GM13977 (cell line): Measurements from ENCODE around the gene WAS.
"Not testable (repeated sequence)": the region's sequence is repeated elsewhere in the genome, so short reads cannot be mapped to it uniquely, and the experiment has no call there.

ENCODE experiments used
- DNase-seq: peaks from one replicate; pipeline ENCODE4 v3.0.0; 2012; ENCODE audit warnings: low spot score
- in situ Hi-C: fragments of 300-500 bp; cut with MboI; formaldehyde crosslinking; loops from one replicate; pipeline ENCODE4 v1.12.0; 2022; ENCODE audit warnings: low sequenced_read_pairs, low pct_unique_long_range_greater_than_20kb, mixed read lengths, inconsistent platforms; ENCODE audit not compliant: unreplicated experiment
- TF ChIP-seq, protein P1 (sequence below): IDR thresholded peaks from 2 replicates; pipeline ENCODE4 v1.5.1; 2012; ENCODE audit warnings: mild to moderate bottlenecking, control low read depth; ENCODE audit not compliant: insufficient read depth; ENCODE audit errors: extremely low read depth, missing control alignments

WAS gene

DNA sequence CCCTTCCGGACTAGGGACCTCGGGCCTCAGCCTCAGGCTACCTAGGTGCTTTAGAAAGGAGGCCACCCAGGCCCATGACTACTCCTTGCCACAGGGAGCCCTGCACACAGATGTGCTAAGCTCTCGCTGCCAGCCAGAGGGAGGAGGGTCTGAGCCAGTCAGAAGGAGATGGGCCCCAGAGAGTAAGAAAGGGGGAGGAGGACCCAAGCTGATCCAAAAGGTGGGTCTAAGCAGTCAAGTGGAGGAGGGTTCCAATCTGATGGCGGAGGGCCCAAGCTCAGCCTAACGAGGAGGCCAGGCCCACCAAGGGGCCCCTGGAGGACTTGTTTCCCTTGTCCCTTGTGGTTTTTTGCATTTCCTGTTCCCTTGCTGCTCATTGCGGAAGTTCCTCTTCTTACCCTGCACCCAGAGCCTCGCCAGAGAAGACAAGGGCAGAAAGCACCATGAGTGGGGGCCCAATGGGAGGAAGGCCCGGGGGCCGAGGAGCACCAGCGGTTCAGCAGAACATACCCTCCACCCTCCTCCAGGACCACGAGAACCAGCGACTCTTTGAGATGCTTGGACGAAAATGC, at the start of gene WAS:
Gene WAS (plus strand): TSS at position 389 of the 572 bp plus-strand sequence. CDS start 55 bp downstream, at position 444.
- in situ Hi-C loops: no loop called here
- TF ChIP-seq, protein P1, sequence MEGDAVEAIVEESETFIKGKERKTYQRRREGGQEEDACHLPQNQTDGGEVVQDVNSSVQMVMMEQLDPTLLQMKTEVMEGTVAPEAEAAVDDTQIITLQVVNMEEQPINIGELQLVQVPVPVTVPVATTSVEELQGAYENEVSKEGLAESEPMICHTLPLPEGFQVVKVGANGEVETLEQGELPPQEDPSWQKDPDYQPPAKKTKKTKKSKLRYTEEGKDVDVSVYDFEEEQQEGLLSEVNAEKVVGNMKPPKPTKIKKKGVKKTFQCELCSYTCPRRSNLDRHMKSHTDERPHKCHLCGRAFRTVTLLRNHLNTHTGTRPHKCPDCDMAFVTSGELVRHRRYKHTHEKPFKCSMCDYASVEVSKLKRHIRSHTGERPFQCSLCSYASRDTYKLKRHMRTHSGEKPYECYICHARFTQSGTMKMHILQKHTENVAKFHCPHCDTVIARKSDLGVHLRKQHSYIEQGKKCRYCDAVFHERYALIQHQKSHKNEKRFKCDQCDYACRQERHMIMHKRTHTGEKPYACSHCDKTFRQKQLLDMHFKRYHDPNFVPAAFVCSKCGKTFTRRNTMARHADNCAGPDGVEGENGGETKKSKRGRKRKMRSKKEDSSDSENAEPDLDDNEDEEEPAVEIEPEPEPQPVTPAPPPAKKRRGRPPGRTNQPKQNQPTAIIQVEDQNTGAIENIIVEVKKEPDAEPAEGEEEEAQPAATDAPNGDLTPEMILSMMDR: no peak

DNA sequence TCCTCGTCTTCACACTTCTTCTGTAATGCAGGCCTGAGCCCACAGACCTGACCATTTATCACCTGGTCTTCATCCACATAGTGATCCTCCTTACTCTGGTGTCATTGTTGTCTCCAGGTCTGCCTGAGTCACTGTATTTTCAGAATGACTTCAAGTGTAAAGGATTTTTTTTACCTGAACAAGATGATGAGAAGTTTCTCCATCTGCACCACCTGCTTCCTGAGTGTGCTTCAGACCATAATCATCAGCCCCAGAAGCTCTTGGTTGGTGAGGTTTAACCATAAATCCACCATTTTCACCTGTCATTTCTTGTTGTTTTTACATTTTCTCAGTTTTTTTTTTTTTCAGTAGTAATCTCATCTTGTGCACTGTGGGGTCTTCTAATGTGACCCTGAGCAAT, 47.3 kb upstream of the WAS start:
- in situ Hi-C loops: no loop called here
- DNase-seq: no peak
- TF ChIP-seq, protein P1: no peak

More for the DNA sequence above, at the start of gene WAS:
- peak; percentile 78 for DNase-seq

DNA sequence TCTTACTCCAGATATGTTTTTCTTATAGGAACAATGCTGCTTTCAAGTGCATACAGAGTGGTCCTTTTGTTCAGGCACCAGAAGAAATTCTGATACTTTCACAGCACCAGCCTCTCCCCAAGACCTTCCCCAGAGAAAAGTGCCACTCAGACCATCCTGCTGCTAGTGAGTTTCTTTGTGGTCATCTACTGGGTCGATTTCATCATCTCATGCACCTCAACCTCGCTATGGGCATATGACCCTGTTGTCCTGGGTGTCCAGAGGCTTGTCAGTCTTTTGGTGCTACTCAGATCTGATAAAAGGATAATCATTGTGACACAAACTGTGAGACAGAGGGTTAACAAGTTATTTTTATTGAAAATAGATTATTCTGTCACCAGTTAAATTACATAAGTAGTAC, 46.8 kb upstream of the WAS start:
- no peak for DNase-seq
- TF ChIP-seq, protein P1: no peak
- in situ Hi-C loops: no loop called here

DNA sequence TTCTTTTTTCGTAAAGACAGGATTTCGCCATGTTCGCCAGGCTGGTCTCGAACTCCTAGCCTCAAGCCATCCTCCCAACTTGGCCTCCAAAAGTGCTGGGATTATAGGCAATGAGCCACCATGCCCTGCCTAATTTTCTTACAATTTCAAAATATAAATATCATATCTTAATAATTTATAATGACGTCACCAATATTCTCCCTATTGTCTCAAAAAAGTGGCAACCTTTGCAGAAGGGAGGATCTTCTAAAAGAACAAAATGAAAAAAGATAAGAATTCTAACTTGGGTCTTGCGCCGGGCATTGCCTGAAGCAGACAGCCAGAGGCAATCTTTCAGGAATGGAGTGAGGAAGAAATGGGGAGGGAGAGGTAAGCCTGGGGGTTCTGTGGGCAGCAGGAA, 37.9 kb upstream of the WAS start:
- DNase-seq: no peak
- TF ChIP-seq, protein P1: no peak
- in situ Hi-C loops: no loop called here

DNA sequence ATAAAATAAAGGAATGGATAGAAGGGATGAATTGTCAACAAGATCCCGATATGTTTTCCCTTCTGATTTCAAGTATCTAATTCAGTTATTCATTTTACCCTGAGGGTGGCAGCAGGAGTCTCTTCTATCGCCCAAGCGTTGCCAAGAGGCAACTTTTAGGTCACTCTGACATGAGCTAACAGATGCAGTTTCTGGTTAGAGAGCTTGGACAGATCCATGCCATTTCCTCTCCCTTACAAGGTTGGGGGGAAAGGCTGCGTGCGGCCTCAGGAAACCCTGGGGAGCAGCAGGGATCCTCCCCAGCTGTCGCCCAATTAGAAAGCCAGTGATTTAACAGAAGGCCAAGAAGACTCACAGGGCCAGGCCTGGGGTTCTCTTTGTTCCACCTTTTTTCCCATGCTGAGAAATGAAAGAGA, 35.3 kb upstream of the WAS start:
- TF ChIP-seq, protein P1: peak; percentile 45
- in situ Hi-C loops: no loop called here
- DNase-seq: no peak

DNA sequence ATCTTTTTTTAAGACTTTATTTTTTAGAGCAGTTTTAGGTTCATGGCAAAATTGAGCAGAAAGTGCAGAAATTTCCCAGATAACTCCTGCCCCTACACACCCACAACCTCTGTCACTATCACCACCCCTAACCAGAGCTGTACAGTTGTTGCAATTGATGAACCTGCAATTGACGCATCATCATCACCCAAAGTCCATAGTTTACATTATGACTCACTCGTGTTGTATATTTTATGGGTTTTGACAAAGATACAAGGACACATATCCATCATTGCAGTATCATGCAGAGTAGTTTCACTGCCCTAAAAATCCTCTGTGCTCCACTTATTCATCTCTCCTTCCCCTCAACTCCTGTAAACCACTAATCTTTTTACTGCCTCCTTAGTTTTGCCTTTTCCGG, 34.5 kb upstream of the WAS start:
- DNase-seq: no peak
- TF ChIP-seq, protein P1: no peak
- in situ Hi-C loops: no loop called here

DNA sequence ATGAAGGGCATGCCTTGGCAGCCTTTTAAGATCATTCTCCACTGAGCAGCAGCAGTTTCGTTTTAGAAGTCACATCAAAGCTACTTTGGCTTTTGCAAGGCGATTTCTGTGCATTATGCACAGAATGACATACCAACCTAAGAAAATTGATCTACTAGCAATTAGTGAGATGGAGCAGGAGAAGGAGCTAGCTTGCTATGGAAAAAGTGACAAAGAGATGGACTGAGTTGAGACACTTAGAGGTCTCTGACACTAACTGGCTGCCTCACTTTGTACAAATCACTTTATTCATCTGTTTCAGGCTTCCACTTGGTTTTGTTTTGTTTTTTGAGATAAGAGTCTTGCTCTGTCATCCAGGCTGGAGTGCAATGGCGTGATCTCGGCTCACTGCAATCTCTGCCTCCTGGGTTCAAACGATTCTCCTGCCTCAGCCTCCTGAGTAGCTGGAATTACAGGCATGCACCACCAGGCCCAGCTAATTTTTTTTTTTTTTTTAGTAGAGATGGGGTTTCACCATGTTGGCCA, 31.5 kb upstream of the WAS start:
- DNase-seq, in situ Hi-C loops: not testable (repeated sequence)

DNA sequence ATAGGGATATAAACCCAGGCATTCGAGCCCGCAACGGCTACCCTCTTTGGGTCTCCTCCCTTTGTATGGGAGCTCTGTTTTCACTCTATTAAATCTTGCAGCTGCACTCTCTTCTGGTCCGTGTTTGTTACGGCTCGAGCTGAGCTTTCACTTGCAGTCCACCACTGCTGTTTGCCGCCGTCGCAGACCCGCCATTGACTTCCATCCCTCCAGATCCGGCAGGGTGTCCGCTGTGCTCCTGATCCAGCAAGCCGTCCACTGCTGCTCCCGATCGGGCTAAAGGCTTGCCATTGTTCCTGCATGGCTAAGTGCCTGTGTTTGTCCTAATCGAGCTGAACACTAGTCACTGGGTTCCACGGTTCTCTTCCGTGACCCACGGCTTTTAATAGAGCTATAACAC, 28.9 kb upstream of the WAS start:
- in situ Hi-C loops, DNase-seq: not testable (repeated sequence)

DNA sequence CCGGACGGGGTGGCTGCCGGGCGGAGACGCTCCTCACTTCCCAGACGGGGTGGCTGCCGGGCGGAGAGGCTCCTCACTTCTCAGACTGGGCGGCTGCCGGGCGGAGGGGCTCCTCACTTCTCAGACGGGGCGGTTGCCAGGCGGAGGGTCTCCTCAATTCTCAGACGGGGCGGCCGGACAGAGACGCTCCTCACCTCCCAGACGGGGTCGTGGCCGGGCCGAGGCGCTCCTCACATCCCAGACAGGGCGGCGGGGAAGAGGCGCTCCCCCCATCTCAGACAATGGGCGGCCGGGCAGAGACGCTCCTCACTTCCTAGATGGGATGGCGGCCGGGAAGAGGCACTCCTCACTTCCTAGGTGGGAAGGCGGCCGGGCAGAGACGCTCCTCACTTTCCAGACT, 23.9 kb upstream of the WAS start:
- in situ Hi-C loops, DNase-seq: not testable (repeated sequence)
